ENCODE data around the gene ACVR1B.
A peak's percentile ranks its signal among the peaks of the same experiment; 100 is the strongest.

ACVR1B gene

DNA sequence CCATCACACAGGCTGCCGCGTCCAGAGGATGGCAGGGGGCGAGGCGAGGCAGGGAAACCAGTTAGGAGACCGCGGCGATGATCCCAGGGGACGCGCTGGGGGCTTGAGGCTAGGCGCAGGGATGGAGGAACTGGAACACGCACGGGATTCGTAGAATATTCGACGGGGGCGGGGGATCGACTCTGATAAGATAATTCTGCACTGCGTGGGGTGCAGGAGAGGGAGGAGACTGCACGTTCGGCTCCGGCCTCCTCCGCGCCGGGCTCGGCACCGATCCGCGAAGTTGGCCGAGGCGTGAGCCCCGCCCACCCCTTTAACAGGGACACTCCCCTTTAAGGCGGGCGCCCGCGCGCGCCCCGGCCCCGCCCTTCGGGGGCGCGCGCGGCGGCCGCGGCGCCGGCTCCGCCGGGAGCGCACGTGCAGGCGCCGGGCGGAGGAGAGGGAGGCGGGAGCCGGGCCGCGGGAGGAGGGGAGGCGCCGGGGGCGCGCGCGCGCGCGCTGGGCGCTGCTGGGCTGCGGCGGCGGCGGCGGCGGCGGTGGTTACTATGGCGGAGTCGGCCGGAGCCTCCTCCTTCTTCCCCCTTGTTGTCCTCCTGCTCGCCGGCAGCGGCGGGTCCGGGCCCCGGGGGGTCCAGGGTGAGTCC, at the start of gene ACVR1B:
ACVR1B (plus strand) TSS at position 501 of the 644 bp plus-strand sequence; CDS start at position 546, 45 bp downstream.
- DNase-seq (ENCODE audit: insufficient read length, low spot score), result peak; percentile 76
- FAIRE-seq, result peak; percentile 28

- FAIRE-seq (no peak), DNase-seq (ENCODE audit: insufficient read length, low spot score) (no peak)
Measured at GRCh38 chr12:51901881-51902280, 49.6 kb upstream of the ACVR1B start.

DNA sequence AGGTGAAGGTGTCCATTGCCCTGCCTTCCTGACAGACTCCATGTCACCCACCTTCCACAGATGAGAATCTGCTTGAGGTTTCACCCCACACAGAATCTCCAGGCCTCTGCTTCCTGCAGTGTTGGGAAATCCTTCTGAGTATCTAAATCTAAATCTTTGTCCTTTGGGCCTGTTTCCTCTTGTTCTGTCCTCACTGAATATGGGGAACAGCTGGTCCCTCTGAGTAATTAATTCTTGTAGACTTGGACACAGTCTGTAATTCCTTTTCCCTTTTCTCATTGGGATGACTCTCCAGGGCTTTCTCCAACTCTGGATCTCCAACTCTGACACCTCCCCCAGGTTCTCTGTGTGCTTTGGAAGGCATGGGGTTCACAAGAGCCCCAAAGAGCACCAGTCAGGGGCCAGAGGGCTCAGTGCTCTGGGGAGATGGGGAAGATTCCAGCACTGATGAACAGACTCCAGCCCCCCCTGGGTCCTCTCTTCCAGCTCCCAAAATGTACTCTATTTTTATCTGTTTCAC, 46.5 kb upstream of the ACVR1B start:
- FAIRE-seq (no peak), DNase-seq (ENCODE audit: insufficient read length, low spot score) (no peak)

- FAIRE-seq (no peak), DNase-seq (ENCODE audit: insufficient read length, low spot score) (no peak)
Measured at GRCh38 chr12:51905471-51906429, 45.7 kb upstream of the ACVR1B start.

DNA sequence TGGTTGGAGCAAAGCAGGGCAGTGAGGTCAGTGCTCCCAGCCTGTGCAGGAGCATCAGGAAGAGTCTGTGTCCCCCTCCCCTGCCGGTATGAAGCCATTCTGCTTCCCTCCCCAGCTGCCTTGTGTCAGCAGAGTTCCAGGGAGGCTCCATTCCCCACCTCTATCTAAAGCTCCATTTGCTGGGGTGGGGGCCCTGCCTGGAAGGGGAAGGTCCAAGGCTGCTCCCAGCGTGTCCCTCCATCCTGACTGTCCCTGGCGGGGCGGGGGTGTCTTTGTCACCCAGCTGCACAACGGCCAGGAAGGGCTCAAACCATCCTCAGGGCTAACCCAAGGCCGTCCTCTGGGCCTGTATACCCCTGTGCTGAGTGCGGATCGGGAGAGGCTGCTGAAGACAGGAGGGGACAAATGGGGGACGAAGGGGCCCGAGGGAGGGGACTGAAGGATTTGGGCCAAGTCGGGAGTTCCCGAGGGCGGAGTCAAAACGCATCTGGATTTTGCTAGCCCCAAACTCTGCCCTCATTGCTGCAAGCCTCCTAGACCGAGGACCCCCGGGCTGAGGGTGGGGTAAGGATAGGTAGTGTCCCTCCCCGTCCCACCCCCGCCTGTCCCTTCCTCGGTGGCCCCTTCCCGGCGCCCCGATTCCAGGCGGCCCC, 44.9 kb upstream of the ACVR1B start:
- no peak for FAIRE-seq
- no peak for DNase-seq (ENCODE audit: insufficient read length, low spot score)

DNA sequence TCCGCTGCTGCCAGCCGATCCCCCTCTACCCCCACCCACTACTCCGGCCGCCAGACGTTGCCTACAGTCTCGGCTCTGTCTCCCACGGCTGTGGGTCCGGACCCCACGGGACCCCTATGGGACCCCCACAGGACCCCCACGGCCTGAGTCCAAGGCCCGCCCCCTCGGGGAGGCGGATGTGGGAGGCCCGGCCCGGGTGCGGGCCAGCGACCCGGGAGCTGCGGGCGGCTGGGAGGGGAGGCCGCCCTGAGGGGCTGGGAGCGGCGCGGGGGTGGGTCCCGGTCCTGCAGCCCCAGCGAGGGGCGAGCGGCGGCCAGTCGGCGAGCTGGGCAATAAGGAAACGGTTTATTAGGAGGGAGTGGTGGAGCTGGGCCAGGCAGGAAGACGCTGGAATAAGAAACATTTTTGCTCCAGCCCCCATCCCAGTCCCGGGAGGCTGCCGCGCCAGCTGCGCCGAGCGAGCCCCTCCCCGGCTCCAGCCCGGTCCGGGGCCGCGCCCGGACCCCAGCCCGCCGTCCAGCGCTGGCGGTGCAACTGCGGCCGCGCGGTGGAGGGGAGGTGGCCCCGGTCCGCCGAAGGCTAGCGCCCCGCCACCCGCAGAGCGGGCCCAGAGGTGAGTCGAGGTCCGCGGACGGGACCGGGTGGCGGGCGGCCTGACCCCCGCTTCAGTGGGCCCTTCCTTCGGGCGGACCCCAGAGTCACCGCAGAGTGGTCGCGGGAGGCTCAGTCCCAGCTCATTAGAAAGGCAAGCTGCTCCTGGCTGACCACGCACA, 44.2 kb upstream of the ACVR1B start, which contains the start of gene ACVRL1:
ACVRL1 (plus strand) TSS at position 422 of the 773 bp plus-strand sequence. CDS start 4,971 bp downstream, outside the sequence.
- FAIRE-seq, result no peak

DNA sequence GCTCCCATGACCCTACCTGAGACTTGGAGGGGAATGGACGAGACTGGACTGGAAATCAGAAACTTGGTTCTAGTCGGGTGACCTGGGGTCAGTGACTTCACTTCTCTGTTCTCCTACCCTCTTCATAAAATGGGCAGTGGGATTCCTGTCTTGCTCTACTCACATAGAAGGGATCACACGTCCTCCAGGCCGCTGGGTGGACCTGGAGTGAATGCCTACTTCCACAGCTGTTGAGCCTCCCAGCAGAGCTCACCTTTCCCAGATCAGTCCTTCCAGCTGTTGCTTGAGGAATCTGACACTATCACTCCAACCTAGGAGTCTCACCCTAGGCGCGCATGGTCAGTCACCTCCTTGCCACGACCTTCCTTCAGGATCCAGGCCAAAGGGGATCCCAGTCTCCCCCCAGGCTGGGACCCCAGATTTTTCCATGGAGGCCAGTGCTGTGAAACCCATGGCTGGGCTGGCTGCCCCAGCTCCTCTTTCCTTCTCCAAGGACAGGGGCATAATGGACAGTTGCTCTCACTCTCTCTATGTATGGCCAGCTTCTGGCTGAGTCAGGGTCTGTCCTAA, 43.6 kb upstream of the ACVR1B start:
- DNase-seq (ENCODE audit: insufficient read length, low spot score) (no peak), FAIRE-seq (no peak)

More for the DNA sequence above, 44.2 kb upstream of the ACVR1B start, which contains the start of gene ACVRL1:
- DNase-seq (ENCODE audit: insufficient read length, low spot score), result no peak

DNA sequence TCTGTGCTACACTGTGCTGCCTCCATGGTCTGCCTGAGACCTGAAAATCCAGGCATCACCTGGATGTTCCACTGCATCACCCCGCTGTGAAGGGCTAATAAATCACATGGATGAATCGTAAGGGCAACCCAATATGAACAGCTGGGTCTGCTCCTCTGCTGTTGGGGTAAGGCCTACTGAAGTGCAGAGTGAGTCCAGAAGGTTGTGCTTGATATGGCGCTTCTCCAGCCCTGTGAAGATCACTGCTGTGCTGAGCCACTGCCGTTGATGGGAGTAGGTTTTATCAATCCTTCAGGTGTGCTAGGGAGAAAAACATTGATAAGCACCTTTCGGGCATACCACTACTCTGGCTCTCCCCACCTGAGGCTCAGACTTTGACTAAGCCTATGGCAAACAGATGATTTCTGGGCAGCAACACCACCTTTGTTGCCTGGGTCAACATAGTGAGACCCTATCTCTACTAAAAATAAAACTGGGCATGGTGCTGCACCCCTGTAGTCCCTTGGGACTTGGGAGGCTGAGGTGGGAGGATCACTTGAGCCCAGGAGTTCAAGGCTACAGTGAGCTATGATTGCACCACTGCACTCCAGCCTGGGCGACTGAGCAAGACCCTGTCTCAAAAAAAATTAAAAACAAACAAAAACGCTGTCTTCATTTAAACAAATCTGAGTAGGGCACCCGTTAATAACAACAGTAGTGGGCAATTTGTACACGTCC, 42.5 kb upstream of the ACVR1B start:
- FAIRE-seq (no peak), DNase-seq (ENCODE audit: insufficient read length, low spot score) (no peak)

- DNase-seq (ENCODE audit: insufficient read length, low spot score) (no peak), FAIRE-seq (no peak)
Measured at GRCh38 chr12:51910168-51910567, 41.3 kb upstream of the ACVR1B start.

DNA sequence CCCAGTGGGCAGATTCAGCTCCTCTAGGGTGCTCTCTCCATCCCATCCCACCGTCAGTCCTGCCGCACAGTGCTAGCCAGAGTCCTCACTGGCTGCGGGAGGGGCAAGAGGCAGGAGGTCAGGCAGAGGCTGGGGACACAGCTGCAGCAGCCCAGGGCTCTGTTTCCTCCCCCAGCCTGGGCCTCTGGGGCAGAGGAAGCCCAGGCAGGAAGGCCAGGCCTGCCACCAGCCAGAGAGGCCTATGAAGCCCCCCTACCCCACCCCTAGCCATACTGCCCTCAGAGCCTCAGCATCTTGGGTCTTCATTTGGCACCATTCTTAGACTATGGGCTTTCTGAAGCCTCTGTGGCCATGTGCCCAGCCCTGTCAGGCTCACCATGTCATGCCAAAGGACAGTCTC, 40.8 kb upstream of the ACVR1B start:
- no peak for DNase-seq (ENCODE audit: insufficient read length, low spot score)
- no peak for FAIRE-seq

DNA sequence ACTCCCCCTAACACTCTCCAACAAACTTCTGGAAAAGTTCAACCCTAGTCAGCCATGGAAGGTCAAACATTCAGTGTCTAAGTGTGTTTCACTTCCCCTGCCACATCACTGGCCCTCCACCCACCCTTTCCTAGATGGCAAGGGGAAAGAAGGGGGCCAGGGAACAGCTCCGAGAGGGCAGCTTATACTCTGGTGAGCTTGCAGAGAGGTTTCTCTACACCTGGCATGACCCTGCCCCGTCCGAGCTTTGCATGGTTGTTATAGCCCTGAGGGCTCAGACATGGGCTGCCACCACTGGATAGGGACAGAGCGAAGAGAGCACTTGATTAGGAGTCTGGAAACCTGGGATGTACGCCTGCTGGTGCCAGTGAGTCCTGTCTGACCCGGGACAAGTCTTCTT, 40.2 kb upstream of the ACVR1B start:
- FAIRE-seq (no peak), DNase-seq (ENCODE audit: insufficient read length, low spot score) (no peak)

DNA sequence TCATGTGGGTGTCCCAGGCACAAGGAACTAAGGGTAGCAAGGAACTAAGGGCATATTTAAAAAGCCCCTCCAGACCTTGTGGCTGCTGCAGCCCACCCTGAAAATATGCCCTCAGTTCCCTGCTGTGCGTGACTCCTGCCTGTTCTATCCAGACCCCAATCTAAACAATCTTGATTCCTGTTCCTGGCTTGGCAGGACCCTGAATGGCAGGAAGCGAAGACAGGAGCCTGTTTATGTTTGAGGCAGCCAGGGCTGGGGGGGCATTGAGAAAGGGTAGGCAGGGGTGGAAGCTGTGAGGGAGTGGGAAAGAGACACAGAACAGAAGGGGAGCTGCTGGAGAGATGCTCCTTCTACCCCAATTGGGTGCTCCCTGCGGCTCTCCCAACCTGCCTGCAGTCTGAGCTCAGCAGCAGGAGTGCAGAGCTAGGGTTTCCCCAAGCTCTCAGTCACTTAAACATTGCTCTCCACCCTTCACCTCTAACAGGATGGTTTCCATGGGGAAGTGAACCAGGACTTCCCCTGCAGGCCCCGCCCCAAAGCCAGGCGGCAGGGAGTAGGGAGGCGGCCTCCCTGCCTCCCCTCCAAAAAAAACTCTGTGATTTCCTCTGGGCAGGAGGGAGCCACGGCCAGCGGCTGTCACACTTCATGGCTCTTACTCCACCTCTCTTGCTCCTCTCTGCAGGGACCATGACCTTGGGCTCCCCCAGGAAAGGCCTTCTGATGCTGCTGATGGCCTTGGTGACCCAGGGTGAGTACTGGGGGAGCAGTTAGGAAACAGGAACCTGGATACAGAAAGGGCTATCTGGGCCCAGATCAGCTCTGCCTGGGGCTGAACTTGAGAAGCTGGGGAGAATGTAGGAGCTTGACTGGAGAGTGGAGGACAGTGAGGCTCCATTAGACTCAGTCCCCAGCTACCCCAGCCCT, 39.4 kb upstream of the ACVR1B start:
- FAIRE-seq, result no peak
- DNase-seq (ENCODE audit: insufficient read length, low spot score), result no peak

- DNase-seq (ENCODE audit: insufficient read length, low spot score), result no peak
- no peak for FAIRE-seq
Measured at GRCh38 chr12:51913071-51914033, 38.1 kb upstream of the ACVR1B start.

- FAIRE-seq, result no peak
Measured at GRCh38 chr12:51914034-51914923, 37.2 kb upstream of the ACVR1B start.

GRCh38 chr12:51915003-51915625, 36.4 kb upstream of the ACVR1B start:
- FAIRE-seq (no peak), DNase-seq (ENCODE audit: insufficient read length, low spot score) (no peak)

More at GRCh38 chr12:51914034-51914923, 37.2 kb upstream of the ACVR1B start:
- DNase-seq (ENCODE audit: insufficient read length, low spot score), result no peak

Measured in HTR-8/SVneo (cell line).